Left lung (tissue), 10 donors: ENCODE data around the gene C6orf47. TPM values are rescaled to one million over a fixed set of nuclear protein-coding genes. Genes with fewer than 3 reads are reported as not detected.

ENCODE experiments used
- ATAC-seq: fragments of 200-7000 bp; cut with Tn5 transposase; one replicate; pipeline ENCODE4 v1.9.1; 2020; ENCODE audit warnings: moderate library complexity
- DNase-seq, 4 donors: peaks; one replicate each; pipeline ENCODE4 v3.0.0-alpha.2; 2013 to 2020
- H3K27ac ChIP-seq, 2 donors: fragments of 200-600 bp; sonication (generic) in 1 of 2; one replicate each; pipeline versions ENCODE4 v1.5.0 to v1.8.0; 2020 to 2021
- H3K27me3 ChIP-seq, 2 donors: fragments of 200-600 bp; sonication (generic) in 1 of 2; one replicate each; pipeline versions ENCODE4 v1.5.0 to v1.8.0; 2020 to 2021
- H3K36me3 ChIP-seq, 2 donors: fragments of 200-600 bp; sonication (generic) in 1 of 2; one replicate each; pipeline versions ENCODE4 v1.5.0 to v1.8.0; 2020 to 2021
- H3K4me1 ChIP-seq, 2 donors: fragments of 200-600 bp; one replicate each; pipeline ENCODE4 v1.8.0; 2021
- H3K4me3 ChIP-seq, 2 donors: fragments of 200-600 bp; sonication (generic) in 1 of 2; one replicate each; pipeline versions ENCODE4 v1.5.0 to v1.8.0; 2020 to 2021; ENCODE audit warnings: mild to moderate bottlenecking in 1 of 2
- H3K9me3 ChIP-seq, 2 donors: fragments of 200-600 bp; sonication (generic) in 1 of 2; one replicate each; pipeline versions ENCODE4 v1.5.0 to v1.8.0; 2020 to 2021
- CTCF ChIP-seq, 2 donors: fragments of 200-600 bp; sonication (generic) in 1 of 2; IDR thresholded peaks; one replicate each; pipeline versions ENCODE4 v1.5.0 to v1.8.0; 2021; ENCODE audit warnings: antibody characterized with exemption in 2 of 2
- intact Hi-C, 2 donors: fragments of 100-400 bp; cut with DNase I; formaldehyde crosslinking; loops; one replicate each; pipeline versions ENCODE4 v1.11.2 to v1.14.2; 2022
- polyA plus RNA-seq, 6 donors: library from polyadenylated mRNA; unstranded; fragments of 120-200 nt; gene quantifications; one replicate each; pipeline ENCODE4 v1.2.1, GENCODE V29; 2013; ENCODE audit not compliant: insufficient read length in 6 of 6
- total RNA-seq, 2 donors: library from RNA; stranded (reverse); fragmentation: NEBNext Ultra II Directional; extraction: Animal tissue kit (Norgen Biotek cat#: 25700); gene quantifications; one replicate each; pipeline ENCODE4 v1.2.1, GENCODE V29; 2021
- donor health status: DM: no; HTN: yes; CAD: no.
- donor health status: DM: no; HTN: no; CAD: no.

C6orf47 gene
- total and polyA plus RNA-seq, 8 donors: 15.3 to 23.8 (median 18.2) TPM

- peak overlapping the region; percentile 85 to 86 for H3K4me3 ChIP-seq
- DNase-seq (no peak), ATAC-seq (no peak)
- TF ChIP-seq CTCF (IDR thresholded peaks at IDR 0.05): no peak
- H3K4me1 ChIP-seq: peaks cover 17 to 37% of the 10 kb centered on the region in 2 donors
- H3K27me3 ChIP-seq: no peaks in the 10 kb centered on the region
- H3K27ac ChIP-seq: peak overlapping the region; percentile 97 to 98
- peaks cover 0 to 43% of the 10 kb centered on the region in 2 donors for H3K36me3 ChIP-seq
- intact Hi-C loops: no loop called here
- H3K9me3 ChIP-seq: no peaks in the 10 kb centered on the region
Measured at GRCh38 chr6:31621991-31622390, 38.6 kb downstream of the C6orf47 start.

GRCh38 chr6:31621320-31621939 is 39.1 kb downstream of the C6orf47 start:
- Histone ChIP-seq H3K27ac (peak overlapping the region; percentile 97 to 98), H3K27me3 (no peaks in the 10 kb centered on the region), H3K36me3 (peaks cover 0 to 38% of the 10 kb centered on the region in 2 donors), H3K4me3 (peak overlapping the region; percentile 85 to 86), H3K9me3 (no peaks in the 10 kb centered on the region), H3K4me1 (peaks cover 17 to 43% of the 10 kb centered on the region in 2 donors)
- no peak for DNase-seq
- intact Hi-C loops: no loop called here
- TF ChIP-seq CTCF (IDR thresholded peaks at IDR 0.05): no peak
- ATAC-seq: no peak

GRCh38 chr6:31620586-31621319 is 39.8 kb downstream of the C6orf47 start, which contains the start of gene PRRC2A:
PRRC2A (plus strand) TSS chr6:31620715; CDS start chr6:31622790, 2,075 bp downstream.
- Histone ChIP-seq H3K36me3 (peaks cover 0 to 31% of the 10 kb centered on the region in 2 donors), H3K4me3 (peak within 1 kb of the TSS; percentile 85 to 86), H3K27ac (peak within 1 kb of the TSS; percentile 97 to 98), H3K27me3 (no peaks in the 10 kb centered on the region), H3K9me3 (no peaks in the 10 kb centered on the region), H3K4me1 (peaks cover 17 to 47% of the 10 kb centered on the region in 2 donors)
- no peak for TF ChIP-seq CTCF (IDR thresholded peaks at IDR 0.05)
- ATAC-seq: peak; percentile 89
- intact Hi-C loops: no loop called here
- DNase-seq: peak; percentile 68 to 96 (median 78)

GRCh38 chr6:31619805-31620585 is 40.6 kb downstream of the C6orf47 start:
- intact Hi-C loops: no loop called here

More at GRCh38 chr6:31619805-31620585, 40.6 kb downstream of the C6orf47 start:
- H3K36me3 ChIP-seq: peaks cover 0 to 23% of the 10 kb centered on the region in 2 donors
- peak in 1 of 2 donors; percentile 9 for TF ChIP-seq CTCF (IDR thresholded peaks at IDR 0.05)
- DNase-seq (peak; percentile 97 to 100 (median 99)), ATAC-seq (peak; percentile 93)
- peaks cover 17 to 47% of the 10 kb centered on the region in 2 donors for H3K4me1 ChIP-seq
- H3K4me3 ChIP-seq: peak overlapping the region; percentile 47 to 85
- no peaks in the 10 kb centered on the region for H3K27me3 ChIP-seq
- H3K27ac ChIP-seq: peak overlapping the region; percentile 97 to 98
- H3K9me3 ChIP-seq: no peaks in the 10 kb centered on the region
